ENCODE results near the gene PTGR3.

The PTGR3 gene

GRCh38 chr18:75238100-75238499 is 29.2 kb upstream of the PTGR3 start:
- no peak for TF ChIP-seq CTCF (IDR thresholded peaks at IDR 0.05; ENCODE audit: borderline replicate concordance, insufficient read depth, low read depth, low read length)
- no peak overlapping the region for H3K4me3 ChIP-seq (ENCODE audit: low read depth, low read length)

DNA sequence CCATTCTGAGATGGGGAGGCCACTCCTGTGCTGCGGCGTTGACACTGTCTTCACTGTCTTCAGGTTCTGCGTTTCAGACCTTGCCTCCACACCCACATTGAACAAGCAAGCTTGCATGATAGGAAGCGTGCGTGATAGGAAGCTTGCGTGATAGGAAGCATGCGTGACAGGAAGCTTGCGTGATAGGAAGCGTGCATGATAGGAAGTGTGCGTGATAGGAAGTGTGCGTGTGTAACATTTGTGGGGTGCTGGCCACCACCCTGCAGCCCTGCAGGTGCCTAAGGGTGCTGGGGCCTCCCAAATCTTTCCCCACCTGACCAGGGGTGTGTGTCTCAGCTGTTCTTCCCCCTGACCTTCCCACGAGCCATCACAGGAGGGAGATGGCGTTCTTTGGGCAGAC is 27.0 kb upstream of the PTGR3 start:
- TF ChIP-seq CTCF (IDR thresholded peaks at IDR 0.05; ENCODE audit: borderline replicate concordance, insufficient read depth, low read depth, low read length), result no peak
- H3K4me3 ChIP-seq (ENCODE audit: low read depth, low read length), result no peak overlapping the region

GRCh38 chr18:75234901-75235300 is 26.0 kb upstream of the PTGR3 start:
- TF ChIP-seq CTCF (IDR thresholded peaks at IDR 0.05; ENCODE audit: borderline replicate concordance, insufficient read depth, low read depth, low read length), result no peak
- H3K4me3 ChIP-seq (ENCODE audit: low read depth, low read length), result no peak overlapping the region

DNA sequence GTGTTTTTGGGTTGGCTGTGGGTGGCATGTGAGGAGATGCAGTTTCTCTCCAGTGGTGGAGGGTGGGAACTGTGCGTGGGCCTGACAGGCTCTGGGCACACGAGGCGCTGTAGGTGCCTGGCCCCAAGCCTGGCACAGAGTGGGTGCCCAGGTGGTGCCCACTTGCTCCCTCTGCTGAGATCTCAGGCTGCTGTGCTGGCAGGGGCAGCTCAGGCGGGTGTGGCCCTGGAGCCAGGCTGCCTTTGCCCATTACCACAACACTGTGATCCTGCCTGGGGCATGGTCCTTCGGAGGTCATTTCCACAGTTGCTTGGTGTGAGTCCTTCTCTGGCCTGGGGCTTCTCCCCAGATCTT is 22.1 kb upstream of the PTGR3 start:
- H3K4me3 ChIP-seq (ENCODE audit: low read depth, low read length), result no peak overlapping the region
- TF ChIP-seq CTCF (IDR thresholded peaks at IDR 0.05; ENCODE audit: borderline replicate concordance, insufficient read depth, low read depth, low read length), result no peak

DNA sequence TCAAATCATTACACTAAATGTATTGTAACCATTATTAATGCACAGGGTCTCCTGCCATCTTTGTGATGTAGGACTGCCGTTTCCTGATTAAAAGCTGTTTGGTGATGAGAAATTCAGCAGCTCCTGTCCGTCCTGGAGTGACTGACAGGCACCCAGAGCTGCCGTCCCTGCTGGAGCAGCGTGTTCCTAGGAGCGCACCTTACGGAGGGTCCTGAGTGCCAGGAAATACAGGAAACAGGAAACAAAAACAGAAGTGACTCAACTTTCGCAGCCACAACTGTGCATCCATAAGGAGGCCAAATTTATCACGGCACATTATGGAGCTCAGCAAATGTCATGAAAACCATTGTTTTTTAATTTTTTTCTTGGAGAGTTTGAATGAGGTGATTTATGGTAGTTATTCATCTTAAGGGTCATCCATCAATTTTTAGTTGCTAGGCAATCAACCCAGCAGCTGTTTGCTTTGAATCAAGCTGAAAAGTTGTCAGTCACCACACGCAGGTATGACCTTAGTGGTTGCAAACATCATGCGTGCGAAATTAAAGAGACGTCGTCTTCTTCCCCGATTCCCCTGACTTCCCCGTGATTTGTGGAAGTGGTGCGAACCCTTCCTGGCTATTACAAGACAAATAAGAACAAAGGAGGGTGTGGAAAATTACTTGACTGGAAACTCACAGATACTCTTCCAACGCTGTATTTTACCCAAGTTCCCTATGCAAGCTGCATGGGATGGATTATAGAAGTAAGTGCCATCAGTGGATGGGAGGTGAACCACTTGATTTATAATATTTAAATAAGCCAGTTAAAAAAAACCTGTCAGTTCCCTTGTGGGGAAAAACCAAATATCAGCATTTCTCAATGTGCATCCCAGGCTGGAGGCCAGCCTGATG is 21.5 kb upstream of the PTGR3 start:
- no peak for TF ChIP-seq CTCF (IDR thresholded peaks at IDR 0.05; ENCODE audit: borderline replicate concordance, insufficient read depth, low read depth, low read length)
- no peak overlapping the region for H3K4me3 ChIP-seq (ENCODE audit: low read depth, low read length)

GRCh38 chr18:75229437-75229836 is 20.5 kb upstream of the PTGR3 start:
- TF ChIP-seq CTCF (IDR thresholded peaks at IDR 0.05; ENCODE audit: borderline replicate concordance, insufficient read depth, low read depth, low read length), result no peak

DNA sequence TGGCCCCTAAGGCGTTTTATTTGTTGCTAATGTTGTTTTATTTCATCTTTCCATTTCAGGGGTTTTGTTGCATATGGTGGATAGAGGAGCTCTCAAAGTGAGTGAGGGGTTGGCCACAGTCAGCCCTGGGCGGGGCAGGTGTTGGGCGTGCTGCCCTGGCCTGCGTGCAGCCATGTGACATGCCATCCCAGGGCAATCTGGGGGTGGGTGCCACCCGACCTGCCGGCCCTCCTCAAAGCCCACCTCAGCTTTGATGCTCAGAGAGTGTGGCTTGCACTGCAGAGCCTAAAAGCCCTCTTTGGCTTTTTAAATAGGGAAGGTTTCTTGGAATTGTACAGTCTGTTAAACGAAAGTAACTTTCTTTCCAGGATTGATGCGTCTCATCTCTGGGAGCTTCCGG is 20.0 kb upstream of the PTGR3 start:
- TF ChIP-seq CTCF (IDR thresholded peaks at IDR 0.05; ENCODE audit: borderline replicate concordance, insufficient read depth, low read depth, low read length), result no peak
- no peak overlapping the region for H3K4me3 ChIP-seq (ENCODE audit: low read depth, low read length)

More at GRCh38 chr18:75229437-75229836, 20.5 kb upstream of the PTGR3 start:
- no peak overlapping the region for H3K4me3 ChIP-seq (ENCODE audit: low read depth, low read length)
